Activated T-cell treated with anti-CD3 and anti-CD28 coated beads, Interleukin-2, amount 50 U/mL, for 48 hours (primary cell): Measurements from ENCODE around the gene MTMR4.
"Not testable (repeated sequence)": the region's sequence is repeated elsewhere in the genome, so short reads cannot be mapped to it uniquely, and the experiment has no call there.

Experiments
- DNase-seq, 2 experiments: peaks; one replicate each; pipeline ENCODE4 v3.0.0-alpha.2; 2020

Gene MTMR4

DNA sequence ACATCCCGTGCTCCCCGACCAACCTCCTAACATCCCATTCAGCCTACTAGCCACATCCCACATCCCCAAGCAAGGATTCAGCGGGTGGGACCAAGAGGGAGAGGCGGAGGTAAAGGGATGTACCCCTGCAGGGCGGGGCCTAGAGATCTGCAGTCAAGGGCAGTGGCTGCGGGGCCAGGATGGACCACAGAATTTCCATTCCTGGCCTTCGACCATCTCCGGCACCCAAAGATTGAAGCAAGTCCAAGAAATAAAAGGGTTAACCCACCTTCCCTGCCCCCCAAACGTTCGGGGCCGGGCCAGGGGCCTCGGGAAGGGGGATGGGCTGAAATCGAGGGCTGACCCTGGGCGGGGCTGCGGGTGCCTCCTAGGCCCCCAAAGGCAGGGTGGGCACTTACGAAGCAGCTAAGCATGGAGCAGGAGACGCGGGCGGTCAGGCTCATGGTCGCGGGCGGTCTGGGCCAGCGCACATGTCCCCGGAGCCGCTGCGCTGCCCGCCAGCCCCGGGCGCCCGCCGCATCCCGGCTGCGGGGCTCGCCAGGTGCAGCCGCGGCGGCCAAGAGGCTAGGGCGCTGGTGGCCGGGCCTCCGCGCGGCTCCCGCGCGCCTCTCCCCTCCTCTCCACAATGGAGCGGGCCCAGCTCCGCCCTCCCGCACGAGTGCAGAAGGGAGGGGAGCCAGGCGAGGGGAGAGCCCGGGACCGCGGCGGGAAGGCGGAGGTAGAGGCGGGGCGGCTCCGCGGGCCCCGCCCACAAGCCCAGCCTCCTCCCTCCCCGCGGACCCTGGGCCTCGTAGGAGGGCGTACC is at the start of gene MTMR4:
Gene MTMR4, minus strand, starts transcription at position 674 of the 805 bp plus-strand sequence. Its CDS starts 231 bp downstream, at position 443.
- peak; percentile 78 to 84 for DNase-seq

DNA sequence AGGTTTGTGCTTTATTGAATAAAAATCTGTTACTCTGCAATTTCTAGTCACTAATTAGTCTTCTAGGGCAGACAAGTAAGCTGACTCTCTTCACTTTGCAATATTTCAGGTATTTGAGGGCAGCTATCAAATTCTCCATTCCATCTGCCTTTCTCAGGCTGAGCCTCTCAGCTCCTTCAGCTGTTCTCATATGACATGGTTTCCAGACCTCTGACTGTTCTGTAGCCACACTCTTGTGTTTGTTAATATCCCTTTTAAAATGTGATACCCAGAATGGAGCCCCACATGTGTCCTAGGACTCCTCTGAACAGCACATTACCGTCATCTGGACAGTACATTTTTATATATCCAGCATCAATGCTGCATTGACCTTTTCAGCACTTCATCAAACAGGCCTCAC is 46.1 kb upstream of the MTMR4 start:
- no peak for DNase-seq

DNA sequence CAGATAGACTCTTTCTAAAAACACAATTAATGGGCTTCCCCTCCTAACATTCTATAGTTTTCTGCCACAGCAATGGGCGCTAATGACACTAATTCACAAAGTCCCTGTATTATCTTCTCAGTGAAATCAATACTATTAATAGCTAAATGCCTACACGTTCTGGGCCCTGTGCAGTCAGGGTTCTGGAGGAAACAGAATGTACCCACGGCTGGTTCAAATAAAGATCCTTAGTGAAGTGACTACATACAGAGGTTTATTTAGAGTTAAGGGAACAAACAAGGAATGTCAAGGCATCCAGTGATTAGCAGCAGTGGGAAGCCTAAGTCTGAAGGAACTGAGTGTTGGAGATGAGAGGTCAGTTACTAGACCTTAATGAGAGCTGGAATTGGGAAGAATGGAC is 43.5 kb upstream of the MTMR4 start:
- DNase-seq: no peak

DNA sequence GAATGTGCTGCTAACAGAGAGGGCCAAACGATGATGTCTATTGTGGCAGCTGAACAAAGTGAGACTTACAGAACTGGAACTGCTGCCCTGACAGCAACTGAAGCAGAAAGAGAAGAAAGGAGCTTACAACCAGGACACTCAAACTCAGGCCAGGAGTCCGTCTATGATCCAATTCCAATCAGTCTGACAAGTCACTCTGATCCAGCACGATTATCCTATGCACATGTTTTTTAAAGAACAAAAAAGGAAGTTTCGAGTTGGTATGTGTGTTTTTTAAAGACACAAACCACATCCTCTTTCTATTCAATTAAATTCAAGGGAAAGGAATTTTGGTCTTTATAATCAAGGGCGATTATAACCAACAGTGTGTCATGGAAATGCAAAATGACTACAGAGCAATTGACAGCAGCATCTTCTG is 42.4 kb upstream of the MTMR4 start:
- DNase-seq: no peak

DNA sequence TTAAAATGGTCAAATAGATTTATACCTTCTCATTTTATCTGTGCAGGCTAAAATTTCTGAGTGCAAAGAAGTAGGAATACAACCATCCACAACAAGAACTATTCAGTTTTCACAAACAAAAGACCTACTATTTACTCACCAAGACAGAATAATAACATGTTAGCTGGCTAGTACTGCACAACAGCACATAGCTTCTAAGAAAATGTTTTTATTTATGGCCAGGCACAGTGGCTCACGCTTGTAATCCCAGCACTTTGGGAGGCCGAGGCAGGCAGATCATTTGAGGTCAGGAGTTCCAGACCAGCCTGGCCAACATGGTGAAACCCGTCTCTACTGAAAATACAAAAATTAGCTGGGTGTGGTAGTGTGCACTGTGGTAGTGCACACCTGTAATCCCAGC is 40.7 kb upstream of the MTMR4 start:
- not testable (repeated sequence) for DNase-seq

DNA sequence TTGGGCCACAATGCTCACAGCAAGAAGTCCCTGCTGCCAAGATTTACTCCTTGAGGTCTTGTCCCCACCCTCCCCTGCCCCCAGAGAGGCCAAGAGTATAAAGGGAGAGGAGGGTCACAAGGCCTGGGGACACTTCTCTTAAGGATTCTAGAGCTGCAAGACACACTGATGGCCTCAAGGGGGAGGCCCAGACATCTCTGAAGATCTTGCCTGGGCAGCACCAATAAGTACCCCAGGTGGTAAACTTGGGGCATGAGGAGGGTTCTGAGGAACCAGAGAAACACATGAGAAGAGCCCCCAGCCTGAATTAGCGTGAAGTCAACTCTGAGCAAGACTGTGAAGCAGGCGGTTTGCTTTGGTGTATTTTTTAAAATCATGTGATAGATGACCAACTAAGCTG is 26.8 kb upstream of the MTMR4 start:
- DNase-seq: no peak

DNA sequence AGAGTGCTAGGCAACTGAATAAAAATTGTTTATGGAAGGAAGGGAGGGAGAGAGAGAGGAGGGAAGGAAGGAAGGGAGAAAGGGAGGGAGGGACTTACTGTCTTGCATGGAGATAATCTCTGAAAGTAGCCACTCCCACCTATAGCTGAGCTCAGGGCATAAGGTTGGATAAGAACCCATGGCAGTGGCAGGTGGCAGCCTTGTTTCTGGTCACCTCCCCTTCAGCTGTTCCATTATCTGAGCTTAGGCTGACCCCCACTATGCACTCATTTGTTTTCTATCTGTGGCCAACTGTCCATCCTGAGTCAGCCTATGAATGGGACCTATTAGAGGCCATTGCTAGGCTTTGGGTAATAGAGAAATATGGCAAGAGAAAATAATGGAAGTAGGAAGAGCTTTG is 25.3 kb upstream of the MTMR4 start:
- DNase-seq: no peak

DNA sequence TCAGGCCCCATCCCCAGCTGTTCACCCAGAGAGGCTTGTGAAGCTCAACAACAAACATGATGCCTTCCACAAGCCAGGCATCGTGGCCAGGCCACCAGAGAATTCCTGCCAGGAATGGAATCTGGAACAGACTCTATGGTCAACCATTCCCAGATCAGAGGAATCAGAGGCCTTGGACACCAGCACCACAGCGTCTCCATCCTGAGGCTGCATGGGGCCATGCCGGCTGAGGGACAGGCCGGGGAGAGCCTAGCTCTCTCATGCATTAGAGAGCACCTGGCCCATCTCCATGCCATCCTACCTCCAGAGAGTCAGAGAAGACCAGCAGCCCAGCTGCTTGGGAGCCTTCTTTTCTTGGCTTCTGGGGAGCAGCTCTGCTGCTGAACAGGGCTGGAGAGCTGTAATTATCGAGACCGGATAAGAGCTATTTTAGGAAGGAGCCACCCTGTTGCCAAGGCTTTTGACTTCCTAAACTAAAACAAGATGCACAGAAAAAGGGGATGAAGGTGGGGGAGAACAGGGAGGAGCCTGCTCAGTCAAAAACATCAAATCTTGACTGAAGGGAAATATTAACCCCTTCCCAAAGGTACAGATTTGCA is 24.5 kb upstream of the MTMR4 start:
- no peak for DNase-seq

DNA sequence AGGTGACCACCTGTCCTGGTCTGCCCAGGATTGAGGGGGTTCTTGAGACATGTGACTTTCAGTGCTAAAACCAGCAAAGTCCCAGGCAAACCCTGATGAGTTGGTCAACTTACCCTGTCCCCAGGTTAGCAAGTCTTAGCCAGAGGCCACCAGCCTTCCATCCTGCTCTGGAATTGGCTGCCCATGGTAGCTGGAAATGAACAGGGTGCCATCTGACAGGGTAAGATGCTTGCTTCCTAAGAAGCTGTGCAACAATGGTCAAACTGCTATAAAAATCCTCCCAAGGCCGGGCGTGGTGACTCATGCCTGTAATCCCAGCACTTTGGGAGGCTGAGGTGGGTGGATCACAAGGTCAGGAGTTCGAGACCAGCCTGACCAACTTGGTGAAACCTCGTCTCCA is 22.8 kb upstream of the MTMR4 start:
- no peak for DNase-seq

DNA sequence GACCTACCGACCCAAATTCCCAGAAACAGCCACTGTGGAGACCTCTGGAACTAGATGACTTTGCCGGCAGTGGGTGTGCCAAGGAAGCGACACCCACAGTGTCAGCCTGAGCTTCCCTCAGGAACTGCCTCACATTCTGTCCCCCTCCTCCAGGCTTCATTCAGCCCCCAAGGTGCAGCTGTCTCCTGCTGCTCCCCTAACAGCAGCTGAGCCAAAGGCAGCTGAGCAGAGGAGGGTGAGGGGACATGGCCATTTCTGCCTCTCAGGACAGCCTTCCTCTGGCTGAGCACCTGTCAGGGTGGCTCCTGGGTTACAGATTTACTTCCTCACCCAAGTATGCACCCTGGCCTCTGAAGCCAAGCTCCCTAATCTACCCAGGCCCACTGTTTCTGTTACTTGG is 22.1 kb upstream of the MTMR4 start:
- no peak for DNase-seq

DNA sequence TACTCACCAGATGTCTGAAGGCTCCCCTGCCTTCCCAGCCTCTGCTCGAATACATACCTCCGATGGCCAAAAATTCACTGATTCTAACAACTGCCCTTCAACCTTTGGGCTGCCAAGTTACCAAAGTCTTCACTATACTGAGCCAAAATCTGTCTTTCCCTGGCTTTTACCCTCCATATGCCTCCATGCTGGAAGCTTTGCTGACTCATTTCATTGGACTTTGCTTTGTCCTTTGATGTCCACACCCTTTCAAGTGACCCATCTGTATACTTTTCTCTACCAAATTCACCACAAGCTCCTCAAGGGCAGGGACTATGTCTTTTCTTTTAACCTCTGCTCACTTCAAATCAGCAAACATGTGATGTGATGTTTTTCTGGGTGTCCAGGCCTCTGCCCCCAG is 21.0 kb upstream of the MTMR4 start:
- no peak for DNase-seq

DNA sequence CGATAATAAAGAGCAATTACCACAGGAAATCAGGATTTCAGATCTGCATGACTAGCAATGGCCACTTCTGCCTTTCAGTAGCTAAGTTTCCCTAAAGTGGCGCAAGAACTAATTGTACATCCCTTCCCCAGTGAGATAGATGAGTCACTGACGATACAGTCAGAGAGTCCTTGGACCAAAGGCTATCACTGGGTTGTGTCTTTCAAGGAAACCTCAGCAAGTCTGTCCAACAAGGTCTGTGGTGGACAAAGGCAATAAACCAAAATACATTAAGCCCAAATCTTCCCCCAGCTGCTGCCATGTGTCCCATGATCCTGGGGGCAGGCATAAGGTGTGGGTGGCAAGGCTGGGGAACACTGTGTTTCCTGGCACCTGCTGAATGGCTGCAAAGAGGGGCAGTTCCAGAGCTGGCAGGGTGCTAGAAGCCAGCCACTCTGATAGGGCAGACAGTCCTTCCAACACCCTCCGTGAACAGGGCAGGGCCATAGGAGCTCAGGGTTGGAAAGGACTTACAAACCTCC is 20.5 kb upstream of the MTMR4 start:
- DNase-seq: no peak

DNA sequence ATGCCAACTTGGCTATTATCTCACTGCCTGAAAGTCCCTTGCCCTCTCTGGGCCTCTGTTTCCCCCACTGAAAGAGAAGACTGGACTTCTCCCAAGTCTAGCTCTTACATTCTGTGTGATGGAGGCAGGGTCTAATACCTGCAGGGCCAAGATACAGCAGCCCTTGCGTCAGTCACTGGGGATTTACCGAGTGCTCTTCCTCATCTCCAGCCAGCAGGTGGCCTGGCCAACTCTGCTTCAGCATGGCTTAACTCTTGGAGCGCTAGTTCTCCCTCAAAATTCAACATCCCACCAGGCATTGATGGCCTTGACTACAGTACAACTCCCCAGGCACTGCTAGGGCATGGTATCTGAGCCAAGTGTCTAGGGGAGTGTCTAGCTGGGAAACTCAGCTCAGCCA is 19.9 kb upstream of the MTMR4 start:
- DNase-seq: no peak

DNA sequence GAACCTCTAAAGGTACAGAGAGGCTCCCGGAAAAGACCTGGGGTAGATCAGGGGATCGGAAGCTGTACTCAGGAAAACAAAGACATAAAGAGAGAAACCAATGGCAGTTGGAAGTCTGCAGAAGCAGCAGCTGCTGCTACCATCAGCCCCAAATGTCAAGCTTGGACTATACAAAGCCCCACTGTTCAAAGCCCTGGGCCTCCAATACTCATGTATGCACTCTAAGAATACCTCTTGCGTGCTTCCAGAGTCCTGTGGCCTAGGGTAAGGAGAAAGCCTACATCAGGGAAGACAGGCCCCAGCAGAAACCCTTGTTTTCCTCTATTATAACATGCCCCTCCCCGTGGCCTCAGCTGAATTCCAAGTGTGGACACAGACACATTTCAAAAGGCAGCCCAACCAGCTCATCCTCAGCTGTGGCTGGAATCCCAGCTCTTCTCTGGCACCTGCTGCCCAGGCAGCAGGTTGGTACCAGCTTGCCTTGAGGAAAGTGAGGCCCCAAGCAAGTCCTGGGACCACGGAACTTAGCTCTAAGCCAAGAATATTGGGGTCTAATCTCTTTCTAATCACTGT is 19.3 kb upstream of the MTMR4 start:
- no peak for DNase-seq

DNA sequence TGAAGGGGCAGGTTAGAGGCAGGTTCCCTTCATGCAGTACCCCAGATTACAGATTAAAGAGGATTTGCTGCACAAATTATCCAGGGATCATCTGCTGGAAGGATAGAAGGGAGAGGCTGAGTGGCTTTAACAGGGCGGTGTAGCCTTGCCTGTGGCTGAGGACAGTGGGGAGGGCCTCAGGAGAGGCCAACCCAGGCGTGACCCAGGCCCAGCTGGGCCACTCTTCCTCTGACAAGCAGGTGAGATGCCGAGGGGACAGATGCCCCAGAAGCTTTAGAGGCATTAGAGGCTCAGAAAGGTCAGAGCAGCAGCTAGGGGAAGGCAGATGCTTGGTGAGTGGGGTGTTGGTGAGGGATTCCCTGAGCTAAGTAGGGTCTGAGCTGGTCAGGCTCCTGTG is 18.1 kb upstream of the MTMR4 start:
- no peak for DNase-seq

DNA sequence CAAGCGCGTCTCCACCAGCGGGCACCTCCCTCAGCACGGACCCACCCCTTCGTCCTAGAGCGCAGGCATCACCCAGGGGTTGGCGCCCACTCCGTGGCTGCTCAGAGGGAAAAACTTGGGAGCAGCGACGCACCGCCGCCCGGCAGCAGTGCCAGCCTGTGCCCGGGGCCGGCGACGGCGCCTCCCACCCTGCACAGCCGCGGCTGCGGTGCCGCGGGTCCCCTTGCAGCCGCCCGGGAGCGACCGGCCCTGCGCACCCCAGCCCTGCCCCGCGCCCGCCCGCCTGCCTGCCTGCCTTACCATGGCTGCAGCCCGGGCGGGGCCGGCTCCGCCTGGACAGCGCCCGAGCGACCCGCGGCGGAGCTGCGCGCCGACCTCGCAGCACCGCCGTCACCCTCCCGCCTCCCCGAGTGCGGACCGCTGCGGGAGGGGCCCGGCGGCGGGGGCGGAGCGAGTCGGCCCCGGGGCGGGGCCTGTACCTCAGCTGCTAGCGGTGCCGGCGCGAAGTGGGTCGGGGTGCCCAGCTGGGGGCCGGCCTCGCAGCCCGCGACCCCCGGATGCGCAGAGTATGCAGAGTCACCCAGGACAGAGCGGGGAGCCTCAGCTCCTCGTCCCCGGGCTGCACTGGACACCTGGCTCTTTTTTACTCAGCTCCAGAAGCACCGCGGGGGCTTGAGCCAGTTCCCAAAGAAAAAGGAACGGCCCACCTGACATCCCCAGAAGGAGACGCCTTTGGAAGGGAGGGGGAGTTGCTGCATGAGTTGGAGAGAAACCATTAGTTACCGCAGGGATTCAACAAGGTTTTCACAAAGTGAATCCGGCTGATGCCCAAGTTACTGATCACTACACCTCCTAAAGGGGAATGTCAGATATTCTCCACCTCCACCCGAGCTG is 17.5 kb upstream of the MTMR4 start:
- DNase-seq: peak; percentile 61 to 76

DNA sequence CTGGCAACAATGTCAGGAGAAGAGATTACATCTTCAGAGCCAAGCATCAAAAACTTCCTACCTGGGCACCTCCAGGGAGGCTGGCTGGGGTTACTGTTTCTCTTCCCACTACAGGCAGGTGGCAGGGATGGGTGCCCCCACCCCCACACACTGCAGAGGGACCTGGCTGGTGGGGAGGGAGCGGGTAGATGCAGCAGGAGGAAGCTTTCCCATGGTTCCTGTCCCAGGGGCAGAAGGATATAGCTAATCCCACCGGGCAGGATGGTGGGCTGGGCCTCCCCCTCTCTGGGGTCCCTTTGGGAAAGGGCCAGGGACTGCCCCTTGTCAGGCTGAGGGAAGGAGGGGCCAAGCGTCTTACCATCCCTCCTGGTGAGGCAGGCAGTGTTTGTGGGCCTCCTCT is 16.7 kb upstream of the MTMR4 start:
- no peak for DNase-seq

DNA sequence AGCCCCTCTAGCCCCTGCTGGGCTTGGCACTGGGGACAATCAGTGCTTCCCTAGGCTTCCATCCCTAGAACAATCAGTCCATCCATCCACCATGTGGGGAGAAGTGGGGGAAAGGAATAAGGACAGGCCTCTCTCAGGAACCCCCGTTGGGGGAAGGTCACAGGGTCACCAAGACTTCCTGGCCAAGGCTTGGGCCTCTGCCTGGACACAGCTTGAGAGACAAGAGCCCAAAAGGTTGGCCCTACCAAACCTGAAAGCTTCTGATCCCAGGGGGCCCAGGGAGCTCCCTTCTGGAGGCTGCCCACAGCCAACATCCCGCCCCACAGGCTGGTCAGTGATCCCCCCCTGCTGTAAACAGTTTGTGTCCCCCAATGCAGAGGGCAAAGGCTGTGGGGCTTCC is 16.2 kb upstream of the MTMR4 start:
- no peak for DNase-seq

DNA sequence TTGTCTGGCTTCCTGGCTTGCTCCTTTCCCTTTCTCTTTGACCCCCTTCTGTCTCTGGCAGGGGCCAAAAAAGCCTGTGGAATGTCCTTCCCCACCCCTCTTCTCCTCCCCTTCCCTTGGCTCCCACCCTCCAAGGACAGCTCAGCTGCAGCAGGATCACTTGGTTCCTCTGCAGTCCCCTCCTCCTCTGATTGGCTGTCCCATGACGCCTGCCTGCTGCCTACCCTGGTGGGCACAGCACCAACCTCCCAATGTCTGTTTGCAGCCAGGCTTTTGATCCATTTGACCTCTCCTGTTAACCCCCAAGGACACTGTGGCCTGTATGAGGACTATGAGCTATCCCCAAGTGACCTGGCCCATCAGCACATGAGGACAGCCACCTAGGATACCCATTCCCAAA is 14.8 kb upstream of the MTMR4 start:
- no peak for DNase-seq

DNA sequence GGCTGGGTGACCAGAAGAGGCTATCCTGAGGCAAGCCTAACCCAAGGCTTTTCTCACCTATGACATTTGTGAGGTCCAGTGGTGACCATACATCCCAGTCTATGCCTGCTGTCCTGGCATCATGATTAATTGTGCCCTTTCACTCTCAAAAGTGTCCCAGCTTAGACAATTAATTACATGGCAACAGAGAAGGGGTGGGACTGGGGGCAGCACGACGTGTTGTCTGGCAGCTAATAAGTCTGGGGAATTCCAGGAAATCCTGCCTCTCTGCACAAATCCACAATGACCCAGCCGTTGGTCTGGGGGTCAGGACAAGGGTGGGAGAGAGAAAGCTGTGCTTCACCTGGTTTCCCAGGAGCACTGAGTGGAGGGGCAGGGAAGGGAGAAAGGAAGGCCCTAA is 14.0 kb upstream of the MTMR4 start:
- DNase-seq: no peak

DNA sequence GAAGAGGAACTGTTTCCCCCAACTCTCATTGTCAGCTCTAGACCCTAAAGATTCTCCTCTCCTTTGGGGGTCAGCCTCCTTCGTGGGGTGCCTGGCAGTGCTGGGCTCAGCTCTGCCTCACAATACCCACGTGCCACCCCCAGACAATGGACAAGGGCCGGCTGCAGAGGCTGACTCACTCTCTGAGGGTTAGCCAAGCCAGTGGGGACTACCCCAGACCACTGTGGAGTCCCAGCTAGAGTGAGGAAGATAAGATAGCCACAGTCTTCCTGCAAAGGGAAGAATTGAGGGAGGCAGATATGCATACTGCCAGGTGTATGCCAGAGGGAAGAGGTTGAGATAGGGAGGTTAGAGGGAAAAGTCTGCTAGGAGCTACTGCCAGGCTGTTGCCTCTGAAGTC is 13.5 kb upstream of the MTMR4 start:
- DNase-seq: no peak

DNA sequence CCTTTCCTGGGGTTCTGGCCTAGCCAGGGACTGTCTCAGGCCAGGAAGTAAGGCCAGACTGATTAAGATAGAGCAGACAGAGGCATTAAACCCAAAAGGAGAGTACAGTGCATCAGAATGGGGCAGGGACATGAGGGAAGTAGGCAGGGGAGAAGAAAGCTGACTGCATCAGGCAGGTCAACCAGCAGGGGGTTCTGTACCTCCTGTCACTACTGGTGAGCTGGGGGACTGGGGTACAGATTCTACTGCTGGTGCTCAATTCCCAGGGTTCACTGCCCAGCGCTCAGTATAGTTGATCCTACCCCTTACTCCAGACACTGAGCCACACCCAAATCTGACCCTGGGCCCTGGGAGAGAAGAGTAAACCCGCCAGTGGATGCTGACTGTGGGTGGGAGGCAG is 12.9 kb upstream of the MTMR4 start:
- DNase-seq: no peak

DNA sequence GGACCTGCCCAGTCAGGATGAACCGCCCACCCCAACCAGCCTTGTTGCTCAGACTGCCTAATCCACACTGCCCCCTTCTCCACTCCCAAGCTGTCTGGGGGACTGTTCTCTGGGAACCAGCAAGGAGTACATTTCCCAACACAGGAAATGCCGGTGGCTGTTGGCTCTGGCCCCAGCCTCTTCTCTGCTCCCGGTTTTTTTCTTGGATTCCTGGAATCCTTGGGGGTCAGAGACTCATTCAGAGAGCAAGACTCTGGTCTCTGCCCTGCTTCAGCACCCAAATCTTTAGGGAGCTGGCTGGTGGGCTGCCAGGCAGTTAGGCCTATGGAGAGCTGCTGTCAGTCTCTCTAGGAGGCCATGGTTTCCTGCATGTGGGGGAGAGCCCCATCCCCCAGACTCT is 10.8 kb upstream of the MTMR4 start:
- no peak for DNase-seq
